Measurements from ENCODE around the gene FNDC3B. TPM values are rescaled to one million over a fixed set of nuclear protein-coding genes. Genes with fewer than 3 reads are reported as not detected.

FNDC3B gene
- total and polyA plus RNA-seq, 9 of the 15 experiments (the other 6 are each of a cell fraction or from before 2014, with no cell fraction given): 7.0 to 35.8 (median 16.2) TPM

DNA sequence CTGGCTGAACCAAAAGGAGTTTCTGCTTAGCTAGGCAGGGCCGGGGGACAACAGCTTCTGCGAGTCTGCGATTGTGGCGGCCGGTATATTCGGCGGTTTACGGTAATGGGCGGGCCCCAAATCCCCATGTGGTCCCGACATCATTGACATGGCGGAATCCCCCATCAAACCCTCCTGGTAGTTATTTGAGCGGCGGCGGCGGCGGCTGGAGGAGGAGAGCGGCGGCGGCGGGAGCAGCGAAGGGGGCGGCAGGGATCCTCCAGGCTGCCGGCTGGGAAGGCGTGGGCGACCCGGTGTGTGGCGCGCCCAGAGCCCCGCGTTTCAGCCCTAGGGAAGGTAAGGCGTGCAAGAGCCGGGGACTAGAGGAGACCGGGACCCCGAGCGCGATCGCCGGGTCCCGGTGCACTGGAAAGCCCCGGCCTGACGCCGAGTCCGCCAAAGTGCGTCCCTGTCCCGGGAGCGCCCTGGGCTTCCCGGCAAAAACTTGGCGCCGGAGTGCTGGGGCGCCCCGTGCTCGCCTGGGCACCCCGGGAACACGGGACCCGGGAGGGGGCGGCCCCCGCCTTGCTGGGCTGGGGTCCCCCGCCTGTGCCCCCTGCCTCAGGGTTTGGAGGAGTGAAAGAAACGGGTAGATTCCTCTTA, at the start of gene FNDC3B (continued):
- TF ChIP-seq POLR2B (IDR thresholded peaks at IDR 0.05; ENCODE audit: low read depth, partially characterized antibody) (peak; percentile 76), TRIM28 (IDR thresholded peaks at IDR 0.05) (no peak), MYNN (IDR thresholded peaks at IDR 0.05) (0 out of 2 replicates have a peak, but pooled peaks have one; percentile 26), MYNN (CRISPR knock-in tag; IDR thresholded peaks at IDR 0.05) (no peak), ZNF384 (IDR thresholded peaks at IDR 0.05; ENCODE audit: low read depth, low read length) (peak; percentile 41; the same call in 1 of the 2 replicates), NUFIP1 (IDR thresholded peaks at IDR 0.05; ENCODE audit: partially characterized antibody) (no peak), RAD21 (CRISPR knock-in tag; conservative IDR thresholded peaks at IDR 0.05 in 1 of 2, IDR thresholded peaks at IDR 0.05 in 1 of 2) (peak in 1 of 2 experiments; percentile 44), ZNF212 (CRISPR knock-in tag; IDR thresholded peaks at IDR 0.05) (no peak)
- TF ChIP-seq, protein P1, sequence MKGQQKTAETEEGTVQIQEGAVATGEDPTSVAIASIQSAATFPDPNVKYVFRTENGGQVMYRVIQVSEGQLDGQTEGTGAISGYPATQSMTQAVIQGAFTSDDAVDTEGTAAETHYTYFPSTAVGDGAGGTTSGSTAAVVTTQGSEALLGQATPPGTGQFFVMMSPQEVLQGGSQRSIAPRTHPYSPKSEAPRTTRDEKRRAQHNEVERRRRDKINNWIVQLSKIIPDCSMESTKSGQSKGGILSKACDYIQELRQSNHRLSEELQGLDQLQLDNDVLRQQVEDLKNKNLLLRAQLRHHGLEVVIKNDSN (CRISPR knock-in tag; IDR thresholded peaks at IDR 0.05): peak; percentile 83
- TF ChIP-seq, protein P2, sequence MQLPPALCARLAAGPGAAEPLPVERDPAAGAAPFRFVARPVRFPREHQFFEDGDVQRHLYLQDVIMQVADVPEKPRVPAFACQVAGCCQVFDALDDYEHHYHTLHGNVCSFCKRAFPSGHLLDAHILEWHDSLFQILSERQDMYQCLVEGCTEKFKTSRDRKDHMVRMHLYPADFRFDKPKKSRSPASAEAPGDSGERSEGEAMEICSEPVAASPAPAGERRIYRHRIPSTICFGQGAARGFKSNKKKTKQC (CRISPR knock-in tag; IDR thresholded peaks at IDR 0.05): peak; percentile 35; the same call in 1 of the 2 replicates
- TF ChIP-seq, protein P3, sequence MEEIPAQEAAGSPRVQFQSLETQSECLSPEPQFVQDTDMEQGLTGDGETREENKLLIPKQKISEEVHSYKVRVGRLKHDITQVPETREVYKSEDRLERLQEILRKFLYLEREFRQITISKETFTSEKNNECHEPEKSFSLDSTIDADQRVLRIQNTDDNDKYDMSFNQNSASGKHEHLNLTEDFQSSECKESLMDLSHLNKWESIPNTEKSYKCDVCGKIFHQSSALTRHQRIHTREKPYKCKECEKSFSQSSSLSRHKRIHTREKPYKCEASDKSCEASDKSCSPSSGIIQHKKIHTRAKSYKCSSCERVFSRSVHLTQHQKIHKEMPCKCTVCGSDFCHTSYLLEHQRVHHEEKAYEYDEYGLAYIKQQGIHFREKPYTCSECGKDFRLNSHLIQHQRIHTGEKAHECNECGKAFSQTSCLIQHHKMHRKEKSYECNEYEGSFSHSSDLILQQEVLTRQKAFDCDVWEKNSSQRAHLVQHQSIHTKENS (CRISPR knock-in tag; IDR thresholded peaks at IDR 0.05): no peak
- TF ChIP-seq, protein P4, sequence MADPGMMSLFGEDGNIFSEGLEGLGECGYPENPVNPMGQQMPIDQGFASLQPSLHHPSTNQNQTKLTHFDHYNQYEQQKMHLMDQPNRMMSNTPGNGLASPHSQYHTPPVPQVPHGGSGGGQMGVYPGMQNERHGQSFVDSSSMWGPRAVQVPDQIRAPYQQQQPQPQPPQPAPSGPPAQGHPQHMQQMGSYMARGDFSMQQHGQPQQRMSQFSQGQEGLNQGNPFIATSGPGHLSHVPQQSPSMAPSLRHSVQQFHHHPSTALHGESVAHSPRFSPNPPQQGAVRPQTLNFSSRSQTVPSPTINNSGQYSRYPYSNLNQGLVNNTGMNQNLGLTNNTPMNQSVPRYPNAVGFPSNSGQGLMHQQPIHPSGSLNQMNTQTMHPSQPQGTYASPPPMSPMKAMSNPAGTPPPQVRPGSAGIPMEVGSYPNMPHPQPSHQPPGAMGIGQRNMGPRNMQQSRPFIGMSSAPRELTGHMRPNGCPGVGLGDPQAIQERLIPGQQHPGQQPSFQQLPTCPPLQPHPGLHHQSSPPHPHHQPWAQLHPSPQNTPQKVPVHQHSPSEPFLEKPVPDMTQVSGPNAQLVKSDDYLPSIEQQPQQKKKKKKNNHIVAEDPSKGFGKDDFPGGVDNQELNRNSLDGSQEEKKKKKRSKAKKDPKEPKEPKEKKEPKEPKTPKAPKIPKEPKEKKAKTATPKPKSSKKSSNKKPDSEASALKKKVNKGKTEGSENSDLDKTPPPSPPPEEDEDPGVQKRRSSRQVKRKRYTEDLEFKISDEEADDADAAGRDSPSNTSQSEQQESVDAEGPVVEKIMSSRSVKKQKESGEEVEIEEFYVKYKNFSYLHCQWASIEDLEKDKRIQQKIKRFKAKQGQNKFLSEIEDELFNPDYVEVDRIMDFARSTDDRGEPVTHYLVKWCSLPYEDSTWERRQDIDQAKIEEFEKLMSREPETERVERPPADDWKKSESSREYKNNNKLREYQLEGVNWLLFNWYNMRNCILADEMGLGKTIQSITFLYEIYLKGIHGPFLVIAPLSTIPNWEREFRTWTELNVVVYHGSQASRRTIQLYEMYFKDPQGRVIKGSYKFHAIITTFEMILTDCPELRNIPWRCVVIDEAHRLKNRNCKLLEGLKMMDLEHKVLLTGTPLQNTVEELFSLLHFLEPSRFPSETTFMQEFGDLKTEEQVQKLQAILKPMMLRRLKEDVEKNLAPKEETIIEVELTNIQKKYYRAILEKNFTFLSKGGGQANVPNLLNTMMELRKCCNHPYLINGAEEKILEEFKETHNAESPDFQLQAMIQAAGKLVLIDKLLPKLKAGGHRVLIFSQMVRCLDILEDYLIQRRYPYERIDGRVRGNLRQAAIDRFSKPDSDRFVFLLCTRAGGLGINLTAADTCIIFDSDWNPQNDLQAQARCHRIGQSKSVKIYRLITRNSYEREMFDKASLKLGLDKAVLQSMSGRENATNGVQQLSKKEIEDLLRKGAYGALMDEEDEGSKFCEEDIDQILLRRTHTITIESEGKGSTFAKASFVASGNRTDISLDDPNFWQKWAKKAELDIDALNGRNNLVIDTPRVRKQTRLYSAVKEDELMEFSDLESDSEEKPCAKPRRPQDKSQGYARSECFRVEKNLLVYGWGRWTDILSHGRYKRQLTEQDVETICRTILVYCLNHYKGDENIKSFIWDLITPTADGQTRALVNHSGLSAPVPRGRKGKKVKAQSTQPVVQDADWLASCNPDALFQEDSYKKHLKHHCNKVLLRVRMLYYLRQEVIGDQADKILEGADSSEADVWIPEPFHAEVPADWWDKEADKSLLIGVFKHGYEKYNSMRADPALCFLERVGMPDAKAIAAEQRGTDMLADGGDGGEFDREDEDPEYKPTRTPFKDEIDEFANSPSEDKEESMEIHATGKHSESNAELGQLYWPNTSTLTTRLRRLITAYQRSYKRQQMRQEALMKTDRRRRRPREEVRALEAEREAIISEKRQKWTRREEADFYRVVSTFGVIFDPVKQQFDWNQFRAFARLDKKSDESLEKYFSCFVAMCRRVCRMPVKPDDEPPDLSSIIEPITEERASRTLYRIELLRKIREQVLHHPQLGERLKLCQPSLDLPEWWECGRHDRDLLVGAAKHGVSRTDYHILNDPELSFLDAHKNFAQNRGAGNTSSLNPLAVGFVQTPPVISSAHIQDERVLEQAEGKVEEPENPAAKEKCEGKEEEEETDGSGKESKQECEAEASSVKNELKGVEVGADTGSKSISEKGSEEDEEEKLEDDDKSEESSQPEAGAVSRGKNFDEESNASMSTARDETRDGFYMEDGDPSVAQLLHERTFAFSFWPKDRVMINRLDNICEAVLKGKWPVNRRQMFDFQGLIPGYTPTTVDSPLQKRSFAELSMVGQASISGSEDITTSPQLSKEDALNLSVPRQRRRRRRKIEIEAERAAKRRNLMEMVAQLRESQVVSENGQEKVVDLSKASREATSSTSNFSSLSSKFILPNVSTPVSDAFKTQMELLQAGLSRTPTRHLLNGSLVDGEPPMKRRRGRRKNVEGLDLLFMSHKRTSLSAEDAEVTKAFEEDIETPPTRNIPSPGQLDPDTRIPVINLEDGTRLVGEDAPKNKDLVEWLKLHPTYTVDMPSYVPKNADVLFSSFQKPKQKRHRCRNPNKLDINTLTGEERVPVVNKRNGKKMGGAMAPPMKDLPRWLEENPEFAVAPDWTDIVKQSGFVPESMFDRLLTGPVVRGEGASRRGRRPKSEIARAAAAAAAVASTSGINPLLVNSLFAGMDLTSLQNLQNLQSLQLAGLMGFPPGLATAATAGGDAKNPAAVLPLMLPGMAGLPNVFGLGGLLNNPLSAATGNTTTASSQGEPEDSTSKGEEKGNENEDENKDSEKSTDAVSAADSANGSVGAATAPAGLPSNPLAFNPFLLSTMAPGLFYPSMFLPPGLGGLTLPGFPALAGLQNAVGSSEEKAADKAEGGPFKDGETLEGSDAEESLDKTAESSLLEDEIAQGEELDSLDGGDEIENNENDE (IDR thresholded peaks at IDR 0.05; ENCODE audit: low read depth, low read length): peak; percentile 99
- TF ChIP-seq, protein P5, sequence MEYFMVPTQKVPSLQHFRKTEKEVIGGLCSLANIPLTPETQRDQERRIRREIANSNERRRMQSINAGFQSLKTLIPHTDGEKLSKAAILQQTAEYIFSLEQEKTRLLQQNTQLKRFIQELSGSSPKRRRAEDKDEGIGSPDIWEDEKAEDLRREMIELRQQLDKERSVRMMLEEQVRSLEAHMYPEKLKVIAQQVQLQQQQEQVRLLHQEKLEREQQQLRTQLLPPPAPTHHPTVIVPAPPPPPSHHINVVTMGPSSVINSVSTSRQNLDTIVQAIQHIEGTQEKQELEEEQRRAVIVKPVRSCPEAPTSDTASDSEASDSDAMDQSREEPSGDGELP (CRISPR knock-in tag; IDR thresholded peaks at IDR 0.05; ENCODE audit: borderline replicate concordance): peak; percentile 88
